Measurements from ENCODE around the gene HOXD11. TPM values are rescaled to one million over a fixed set of nuclear protein-coding genes. Genes with fewer than 3 reads are reported as not detected.

The HOXD11 gene
- total and polyA plus RNA-seq, 7 donors: not detected

DNA sequence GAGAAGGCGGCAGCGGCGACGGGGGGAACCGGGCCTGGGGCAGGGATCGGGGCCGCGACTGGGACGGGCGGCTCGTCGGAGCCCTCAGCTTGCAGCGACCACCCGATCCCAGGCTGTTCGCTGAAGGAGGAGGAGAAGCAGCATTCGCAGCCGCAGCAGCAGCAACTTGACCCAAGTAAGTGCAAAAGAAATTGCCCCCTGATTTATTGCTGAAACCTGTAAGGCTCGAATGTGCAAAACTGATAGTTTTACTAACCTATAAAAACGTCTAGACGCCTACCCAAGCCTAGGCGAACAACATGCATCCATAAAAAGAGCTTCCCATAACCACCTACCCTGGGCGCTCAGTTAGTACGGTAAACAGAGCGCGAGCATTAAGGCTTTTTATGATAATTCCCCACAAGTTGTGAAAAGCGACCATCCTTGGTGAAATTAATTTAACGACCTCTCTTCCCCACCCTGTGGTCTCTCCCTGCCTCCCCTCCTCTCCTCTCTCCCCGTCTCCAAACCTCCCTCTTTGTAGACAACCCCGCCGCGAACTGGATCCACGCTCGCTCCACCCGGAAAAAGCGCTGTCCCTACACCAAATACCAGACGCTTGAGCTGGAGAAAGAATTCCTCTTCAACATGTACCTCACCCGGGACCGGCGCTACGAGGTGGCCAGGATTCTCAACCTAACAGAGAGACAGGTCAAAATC is 16.5 kb downstream of the HOXD11 start:
- H3K4me3 ChIP-seq: peak overlapping the region; percentile 83
- 38 to 43% (median 42%) methylated on average over 40 of the region's 40 CpGs for WGBS, 3 donors
- H3K4me1 ChIP-seq: peaks cover 16% of the 10 kb centered on the region
- ATAC-seq (no peak), DNase-seq (no peak)
- H3K36me3 ChIP-seq (ENCODE audit: insufficient read depth in 1 of 2, low read depth in 1 of 2): no peaks in the 10 kb centered on the region
- TF ChIP-seq, protein P1, sequence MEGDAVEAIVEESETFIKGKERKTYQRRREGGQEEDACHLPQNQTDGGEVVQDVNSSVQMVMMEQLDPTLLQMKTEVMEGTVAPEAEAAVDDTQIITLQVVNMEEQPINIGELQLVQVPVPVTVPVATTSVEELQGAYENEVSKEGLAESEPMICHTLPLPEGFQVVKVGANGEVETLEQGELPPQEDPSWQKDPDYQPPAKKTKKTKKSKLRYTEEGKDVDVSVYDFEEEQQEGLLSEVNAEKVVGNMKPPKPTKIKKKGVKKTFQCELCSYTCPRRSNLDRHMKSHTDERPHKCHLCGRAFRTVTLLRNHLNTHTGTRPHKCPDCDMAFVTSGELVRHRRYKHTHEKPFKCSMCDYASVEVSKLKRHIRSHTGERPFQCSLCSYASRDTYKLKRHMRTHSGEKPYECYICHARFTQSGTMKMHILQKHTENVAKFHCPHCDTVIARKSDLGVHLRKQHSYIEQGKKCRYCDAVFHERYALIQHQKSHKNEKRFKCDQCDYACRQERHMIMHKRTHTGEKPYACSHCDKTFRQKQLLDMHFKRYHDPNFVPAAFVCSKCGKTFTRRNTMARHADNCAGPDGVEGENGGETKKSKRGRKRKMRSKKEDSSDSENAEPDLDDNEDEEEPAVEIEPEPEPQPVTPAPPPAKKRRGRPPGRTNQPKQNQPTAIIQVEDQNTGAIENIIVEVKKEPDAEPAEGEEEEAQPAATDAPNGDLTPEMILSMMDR (IDR thresholded peaks at IDR 0.05): no peak
- H3K9me3 ChIP-seq: no peaks in the 10 kb centered on the region
- intact Hi-C loops (cut with DNase I): loop anchor here in 1 of 2 donors (5.0 kb wide), 1 partner anchor 1024 kb away; no protein-coding TSS in a partner anchor
- peaks cover 3 to 38% (median 21%) of the 10 kb centered on the region in 3 donors for H3K27me3 ChIP-seq (ENCODE audit: insufficient read depth in 3 of 3, low read length in 2 of 3)
- H3K27ac ChIP-seq: peak overlapping the region; percentile 87

DNA sequence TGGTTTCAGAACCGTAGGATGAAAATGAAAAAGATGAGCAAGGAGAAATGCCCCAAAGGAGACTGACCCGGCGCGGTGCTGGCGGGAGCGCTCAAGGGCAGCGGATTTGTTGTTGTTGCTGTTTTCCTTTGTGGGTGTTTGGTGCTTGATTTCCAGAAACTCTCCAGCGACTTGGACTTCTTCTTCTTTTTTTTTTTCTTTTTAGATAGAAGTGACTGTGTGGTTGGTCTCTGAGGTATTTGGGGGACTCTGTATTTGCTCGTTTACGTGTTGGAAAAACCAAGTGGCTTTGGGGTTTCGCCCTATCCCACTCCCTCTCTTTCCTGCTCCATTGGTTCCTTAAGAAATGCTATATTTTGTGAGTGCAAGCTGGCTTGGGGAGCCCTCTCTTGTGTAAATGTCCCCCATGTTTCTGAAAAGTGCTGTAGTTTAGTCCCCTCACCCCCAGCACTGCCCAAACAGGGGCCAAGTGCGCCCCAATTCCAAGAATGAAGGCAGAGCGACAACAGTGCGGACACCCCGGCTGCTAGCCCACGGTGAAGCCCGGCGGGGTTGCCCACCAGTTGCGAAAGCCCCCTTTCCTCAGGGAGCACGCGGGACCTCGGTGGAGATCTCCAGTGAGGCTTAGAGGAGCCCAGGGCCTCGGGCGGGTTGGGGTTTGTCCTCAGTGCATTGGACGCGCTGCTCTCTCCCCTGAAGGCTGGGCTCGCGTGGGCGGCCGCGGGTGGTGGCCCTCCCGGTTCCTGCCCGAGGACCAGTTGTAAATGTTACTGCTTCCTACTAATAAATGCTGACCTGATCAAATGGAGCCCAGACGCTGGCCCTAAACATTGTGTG is 17.2 kb downstream of the HOXD11 start:
- no peak for DNase-seq
- peaks cover 3 to 30% (median 19%) of the 10 kb centered on the region in 3 donors for H3K27me3 ChIP-seq (ENCODE audit: insufficient read depth in 3 of 3, low read length in 2 of 3)
- H3K4me1 ChIP-seq: peaks cover 18% of the 10 kb centered on the region
- no peak overlapping the region for H3K4me3 ChIP-seq
- no peaks in the 10 kb centered on the region for H3K9me3 ChIP-seq
- intact Hi-C loops (cut with DNase I): loop anchor here in 1 of 2 donors (5.0 kb wide), 1 partner anchor 1023 kb away; no protein-coding TSS in a partner anchor
- H3K36me3 ChIP-seq (ENCODE audit: insufficient read depth in 1 of 2, low read depth in 1 of 2): no peaks in the 10 kb centered on the region
- no peak overlapping the region for H3K27ac ChIP-seq
- WGBS, 3 donors: 78 to 82% (median 81%) methylated on average over 34 of the region's 34 CpGs
- TF ChIP-seq, protein P1 (IDR thresholded peaks at IDR 0.05): no peak
- ATAC-seq: no peak

DNA sequence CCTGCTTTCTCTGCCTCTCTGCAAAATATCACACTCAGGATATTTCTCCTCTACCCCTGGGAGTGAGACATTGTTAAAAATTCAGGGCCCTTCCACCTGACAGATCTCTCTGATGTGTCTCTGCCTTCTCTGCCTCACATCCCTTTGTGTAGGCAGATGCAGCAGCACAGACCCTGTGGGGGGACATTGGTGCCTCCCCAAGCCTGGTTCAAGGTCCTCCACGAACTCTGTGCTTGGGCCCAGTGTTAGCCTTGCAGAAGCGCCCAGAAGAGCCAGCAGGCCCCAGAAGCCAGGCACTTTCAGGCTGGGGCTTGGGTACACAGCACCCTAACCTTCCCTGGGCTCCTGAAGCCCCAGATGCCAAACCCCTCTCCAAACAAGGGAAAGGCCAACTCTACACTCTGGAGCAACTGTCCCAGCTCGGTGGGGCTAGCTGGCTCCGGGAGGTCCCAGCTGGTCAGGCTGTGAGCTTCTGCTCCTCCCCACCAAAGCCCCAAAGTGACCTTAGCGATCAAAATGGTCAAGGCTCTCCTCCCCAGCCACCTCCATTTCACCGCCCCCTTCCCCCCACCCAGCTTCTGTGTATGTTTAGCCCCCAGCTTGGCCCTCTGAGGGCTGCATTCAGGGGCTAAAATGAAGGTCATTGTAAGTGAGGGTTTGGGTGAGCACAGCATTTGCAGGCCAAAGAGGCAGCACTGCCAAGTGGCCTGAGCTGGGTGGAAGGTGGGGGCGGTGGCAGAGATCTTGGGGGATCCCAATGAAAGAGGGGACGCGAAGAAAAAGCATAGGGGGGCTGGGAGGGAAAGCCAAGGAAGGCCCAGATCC is 18.1 kb downstream of the HOXD11 start:
- 84 to 95% (median 87%) methylated on average over 9 of the region's 9 CpGs for WGBS, 3 donors

DNA sequence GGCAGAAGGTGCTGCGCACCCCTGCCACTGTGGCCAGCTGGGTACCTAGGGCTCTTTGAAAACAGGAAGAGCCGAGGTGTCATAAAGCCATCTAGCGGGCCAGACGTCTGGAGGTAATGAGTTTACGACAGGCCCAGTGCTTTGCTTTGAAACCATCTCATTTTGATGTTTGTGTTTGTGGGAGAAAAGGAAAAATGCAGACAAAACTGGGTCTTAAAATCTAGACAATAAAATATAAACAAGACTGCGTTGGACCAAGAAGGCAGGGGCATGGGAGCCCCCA is 18.6 kb downstream of the HOXD11 start:
- 85 to 95% (median 92%) methylated on average over 6 of the region's 6 CpGs for WGBS, 3 donors
- TF ChIP-seq, protein P1 (IDR thresholded peaks at IDR 0.05): no peak
- H3K27me3 ChIP-seq (ENCODE audit: insufficient read depth in 3 of 3, low read length in 2 of 3): peaks cover 0 to 16% (median 12%) of the 10 kb centered on the region in 3 donors

More for the DNA sequence above, 18.1 kb downstream of the HOXD11 start:
- Histone ChIP-seq H3K4me3 (no peak overlapping the region), H3K9me3 (no peaks in the 10 kb centered on the region), H3K27me3 (ENCODE audit: insufficient read depth in 3 of 3, low read length in 2 of 3) (peaks cover 2 to 22% (median 17%) of the 10 kb centered on the region in 3 donors), H3K4me1 (peaks cover 18% of the 10 kb centered on the region), H3K27ac (no peak overlapping the region), H3K36me3 (ENCODE audit: insufficient read depth in 1 of 2, low read depth in 1 of 2) (no peaks in the 10 kb centered on the region)
- DNase-seq (no peak), ATAC-seq (no peak)
- intact Hi-C loops (cut with DNase I): loop anchor here (5.0 kb wide), 6 partner anchors 332 to 1022 kb away; no protein-coding TSS in a partner anchor
- TF ChIP-seq, protein P1 (IDR thresholded peaks at IDR 0.05): no peak

More for the DNA sequence above, 18.6 kb downstream of the HOXD11 start:
- Histone ChIP-seq H3K4me3 (no peak overlapping the region), H3K27ac (no peak overlapping the region), H3K36me3 (ENCODE audit: insufficient read depth in 1 of 2, low read depth in 1 of 2) (no peaks in the 10 kb centered on the region), H3K9me3 (no peaks in the 10 kb centered on the region), H3K4me1 (peaks cover 18% of the 10 kb centered on the region)
- no peak for DNase-seq
- intact Hi-C loops (cut with DNase I): loop anchor here (5.0 kb wide), 6 partner anchors 332 to 1022 kb away; no protein-coding TSS in a partner anchor
- no peak for ATAC-seq

Measured in psoas muscle (tissue), 8 donors.